Memory B cell (primary cell): ENCODE results near the gene NPAS2.

Experiments used
- ATAC-seq: fragments of 150-1000 bp; cut with Tn5 transposase; 2 replicates; pipeline ENCODE4 v1.10.0; 2021; ENCODE audit warnings: low read depth, mild to moderate bottlenecking, moderate library complexity
- DNase-seq, 2 donors: peaks; one replicate each; pipeline ENCODE4 v3.0.0; 2022; ENCODE audit warnings: low spot score in 2 of 2
- H3K27ac Mint-ChIP-seq: one replicate; pipeline ENCODE4 v1.8.0; 2022; ENCODE audit warnings: mild to moderate bottlenecking, moderate library complexity, mixed read lengths
- H3K27me3 Mint-ChIP-seq: one replicate; pipeline ENCODE4 v1.8.0; 2022; ENCODE audit warnings: mixed read lengths
- H3K36me3 Mint-ChIP-seq: one replicate; pipeline ENCODE4 v1.8.0; 2022; ENCODE audit warnings: mild to moderate bottlenecking, mixed read lengths
- H3K4me1 Mint-ChIP-seq: one replicate; pipeline ENCODE4 v1.8.0; 2022; ENCODE audit warnings: mixed read lengths
- H3K4me3 Mint-ChIP-seq: one replicate; pipeline ENCODE4 v1.8.0; 2022; ENCODE audit warnings: mild to moderate bottlenecking, moderate library complexity, mixed read lengths
- H3K9me3 Mint-ChIP-seq: one replicate; pipeline ENCODE4 v1.8.0; 2022; ENCODE audit warnings: mixed read lengths

Gene NPAS2

DNA sequence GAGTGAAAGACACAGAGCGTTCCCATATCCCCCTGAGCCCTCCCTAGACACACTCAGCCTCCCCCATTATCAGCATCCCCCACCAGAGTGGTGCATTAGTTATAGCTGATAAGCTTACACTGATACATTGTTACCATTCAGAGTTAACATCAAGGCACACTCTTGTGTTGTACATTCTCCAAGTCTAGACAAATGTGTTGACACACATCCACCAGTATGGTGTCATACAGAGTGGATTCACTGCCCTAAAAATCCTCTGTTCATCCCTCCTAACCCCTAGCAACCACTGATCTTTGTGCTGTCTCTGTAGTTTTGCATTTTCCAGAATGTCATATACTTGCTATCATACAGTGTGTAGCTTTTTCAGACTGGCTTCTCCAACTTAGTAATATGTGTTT lies 104.2 kb downstream of the NPAS2 start:
- H3K4me3 Mint-ChIP-seq = no peak overlapping the region
- ATAC-seq = no peak
- peaks cover 4% of the 10 kb centered on the region for H3K27me3 Mint-ChIP-seq
- H3K9me3 Mint-ChIP-seq = peaks cover 1% of the 10 kb centered on the region
- H3K36me3 Mint-ChIP-seq = no peaks in the 10 kb centered on the region
- peaks cover 4% of the 10 kb centered on the region for H3K4me1 Mint-ChIP-seq
- no peak for DNase-seq
- H3K27ac Mint-ChIP-seq = no peak overlapping the region

DNA sequence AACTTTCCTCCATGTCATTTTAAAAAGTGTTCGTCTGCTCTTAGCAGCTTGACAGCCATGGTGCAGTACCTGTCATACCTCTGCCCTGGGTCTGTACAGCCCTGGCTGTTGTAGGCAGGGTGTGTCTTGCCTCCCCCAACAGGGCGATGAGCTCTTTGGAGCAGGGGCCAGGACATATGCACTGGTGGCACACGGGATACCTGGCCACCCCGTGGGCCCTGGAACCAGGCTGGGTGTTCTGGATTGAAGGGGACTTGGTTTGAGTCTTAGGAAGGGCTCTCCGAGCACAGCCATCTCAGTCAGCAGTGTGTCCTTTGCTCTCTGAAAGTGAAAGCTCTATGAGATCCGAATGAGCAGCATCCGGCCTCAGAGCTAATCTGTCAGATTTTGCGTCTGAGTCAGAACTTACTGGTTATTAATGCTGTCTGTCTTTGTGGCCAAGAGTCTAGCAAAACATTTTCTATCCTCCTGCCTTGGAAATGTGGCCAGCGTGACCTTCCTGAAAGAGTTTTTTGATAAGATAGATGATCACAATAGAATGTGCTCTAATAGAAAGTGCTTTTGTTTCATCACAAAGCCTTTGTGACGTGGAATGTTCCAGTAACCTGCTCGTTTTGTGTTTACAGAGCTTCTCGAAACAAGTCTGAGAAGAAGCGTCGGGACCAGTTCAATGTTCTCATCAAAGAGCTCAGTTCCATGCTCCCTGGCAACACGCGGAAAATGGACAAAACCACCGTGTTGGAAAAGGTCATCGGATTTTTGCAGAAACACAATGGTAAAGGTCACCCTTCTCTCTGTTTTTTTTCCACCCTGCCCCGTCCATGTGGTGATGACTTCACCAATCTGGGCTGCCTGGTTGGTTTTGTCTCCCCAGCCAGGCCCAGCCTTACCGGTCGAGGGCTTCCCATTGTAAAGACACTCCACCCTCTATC lies 104.8 kb downstream of the NPAS2 start:
- DNase-seq = no peak
- H3K36me3 Mint-ChIP-seq = no peaks in the 10 kb centered on the region
- H3K4me3 Mint-ChIP-seq = peak overlapping the region; percentile 57
- peak; percentile 70 for ATAC-seq
- peaks cover 4% of the 10 kb centered on the region for H3K27me3 Mint-ChIP-seq
- peaks cover 4% of the 10 kb centered on the region for H3K4me1 Mint-ChIP-seq
- no peaks in the 10 kb centered on the region for H3K9me3 Mint-ChIP-seq
- peak overlapping the region; percentile 51 for H3K27ac Mint-ChIP-seq

DNA sequence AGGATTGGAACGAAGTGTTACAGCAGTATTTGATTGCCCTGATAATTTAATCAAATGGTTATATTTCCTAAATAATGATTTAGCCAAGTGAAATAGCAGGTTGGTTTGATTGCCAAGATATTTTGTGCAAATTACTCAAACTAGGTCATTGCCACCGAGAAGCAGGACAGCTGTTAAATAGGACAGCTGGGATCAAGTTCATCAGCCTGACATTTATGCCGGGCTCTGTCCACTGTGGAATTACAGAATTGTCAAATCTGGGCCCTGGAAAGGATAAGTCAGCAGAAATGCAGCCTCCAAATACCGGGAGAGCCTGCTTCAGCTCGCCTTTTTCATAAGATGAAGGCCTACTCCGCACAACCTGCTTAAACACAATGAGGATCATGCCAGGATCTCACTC lies 108.3 kb downstream of the NPAS2 start:
- ATAC-seq (no peak), DNase-seq (no peak)
- Mint-ChIP-seq H3K27ac (no peak overlapping the region), H3K27me3 (peaks cover 4% of the 10 kb centered on the region), H3K9me3 (no peaks in the 10 kb centered on the region), H3K4me1 (peaks cover 4% of the 10 kb centered on the region), H3K36me3 (no peaks in the 10 kb centered on the region), H3K4me3 (no peak overlapping the region)

DNA sequence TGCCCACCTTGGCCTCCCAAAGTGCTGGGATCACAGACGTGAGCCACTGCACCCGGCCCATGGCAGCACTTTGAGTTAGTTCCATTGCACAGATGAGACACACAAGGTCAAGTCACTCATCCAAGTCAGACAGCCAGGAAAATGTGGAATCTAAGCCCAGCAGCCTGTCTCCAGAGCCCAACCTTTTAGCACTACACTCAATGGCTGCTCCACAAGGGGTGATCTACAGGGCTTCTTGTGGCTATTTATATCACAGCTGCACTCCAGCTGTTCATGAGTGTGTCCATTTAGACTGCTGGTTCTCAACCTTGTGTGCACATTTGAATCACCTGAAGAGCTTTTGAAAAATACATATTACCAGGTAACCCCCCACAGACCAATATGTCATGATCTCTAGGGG lies 109.2 kb downstream of the NPAS2 start:
- Mint-ChIP-seq H3K36me3 (no peaks in the 10 kb centered on the region), H3K27me3 (peaks cover 4% of the 10 kb centered on the region), H3K27ac (no peak overlapping the region), H3K4me1 (peaks cover 3% of the 10 kb centered on the region), H3K4me3 (no peak overlapping the region), H3K9me3 (no peaks in the 10 kb centered on the region)
- no peak for DNase-seq
- no peak for ATAC-seq

DNA sequence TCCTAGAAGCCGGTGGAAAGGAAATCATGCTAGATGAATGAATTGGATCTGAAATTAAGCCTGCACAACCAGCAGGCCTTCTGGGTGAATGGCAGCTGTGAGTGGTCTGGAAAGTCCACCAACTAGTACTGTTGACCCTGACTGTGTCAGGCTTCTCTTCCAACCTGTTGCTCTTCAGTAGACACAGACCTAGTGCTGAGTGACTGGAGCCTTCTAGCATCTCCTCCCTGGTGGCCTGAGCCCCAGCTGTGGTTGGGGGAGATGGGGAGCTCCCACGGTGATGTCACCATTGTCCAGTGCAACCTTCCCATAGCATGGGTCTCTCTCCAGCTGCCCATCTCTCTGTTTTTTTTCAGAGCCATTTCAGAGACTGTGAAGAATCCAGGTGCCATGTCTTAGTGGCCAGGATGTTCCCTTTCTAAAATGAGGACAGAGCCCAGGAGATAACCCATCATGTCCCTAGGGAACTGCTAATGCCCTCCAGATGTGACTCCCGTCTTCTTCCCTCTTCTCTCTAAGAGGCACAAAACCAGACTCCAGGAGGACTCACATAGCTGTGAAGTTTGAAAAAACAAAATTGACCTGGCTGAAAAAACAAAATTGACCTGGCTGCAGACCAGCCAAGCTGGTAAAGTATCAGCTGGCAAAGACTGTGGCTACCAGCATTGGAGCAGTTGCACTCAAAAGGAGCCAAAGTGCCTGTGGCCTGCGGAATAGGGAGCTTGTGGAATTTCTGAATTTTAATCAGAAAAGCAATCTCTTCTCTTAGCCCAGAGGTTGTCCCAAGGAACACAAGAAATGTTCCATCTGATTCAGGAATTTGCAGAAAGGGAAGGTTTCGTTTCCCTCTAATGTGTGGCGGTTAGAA lies 114.8 kb downstream of the NPAS2 start:
- ATAC-seq = no peak
- H3K27me3 Mint-ChIP-seq = peaks cover 6% of the 10 kb centered on the region
- no peaks in the 10 kb centered on the region for H3K9me3 Mint-ChIP-seq
- H3K4me1 Mint-ChIP-seq = no peaks in the 10 kb centered on the region
- no peak overlapping the region for H3K27ac Mint-ChIP-seq
- no peak for DNase-seq
- H3K36me3 Mint-ChIP-seq = no peaks in the 10 kb centered on the region
- H3K4me3 Mint-ChIP-seq = no peak overlapping the region

DNA sequence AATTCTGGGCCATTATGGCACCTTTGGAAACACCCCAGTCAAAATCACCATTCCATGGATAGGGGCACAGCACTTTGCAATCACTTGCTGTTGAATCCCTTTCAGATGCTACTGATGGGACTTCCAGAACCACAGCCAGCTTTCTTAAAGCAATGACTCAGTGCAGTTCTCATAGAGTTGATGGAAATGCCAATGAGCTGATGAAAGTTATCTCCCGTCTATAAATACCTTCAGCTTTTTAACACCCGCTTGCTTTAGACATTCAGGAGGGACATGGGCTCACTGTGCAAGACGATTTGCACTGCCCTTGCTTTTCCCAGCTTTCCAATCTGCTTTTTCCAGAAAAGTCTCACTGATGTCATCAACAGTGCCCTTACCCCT lies 115.4 kb downstream of the NPAS2 start:
- Mint-ChIP-seq H3K9me3 (no peaks in the 10 kb centered on the region), H3K4me1 (no peaks in the 10 kb centered on the region), H3K27ac (no peak overlapping the region), H3K36me3 (no peaks in the 10 kb centered on the region), H3K4me3 (no peak overlapping the region), H3K27me3 (peaks cover 6% of the 10 kb centered on the region)
- ATAC-seq (no peak), DNase-seq (no peak)

DNA sequence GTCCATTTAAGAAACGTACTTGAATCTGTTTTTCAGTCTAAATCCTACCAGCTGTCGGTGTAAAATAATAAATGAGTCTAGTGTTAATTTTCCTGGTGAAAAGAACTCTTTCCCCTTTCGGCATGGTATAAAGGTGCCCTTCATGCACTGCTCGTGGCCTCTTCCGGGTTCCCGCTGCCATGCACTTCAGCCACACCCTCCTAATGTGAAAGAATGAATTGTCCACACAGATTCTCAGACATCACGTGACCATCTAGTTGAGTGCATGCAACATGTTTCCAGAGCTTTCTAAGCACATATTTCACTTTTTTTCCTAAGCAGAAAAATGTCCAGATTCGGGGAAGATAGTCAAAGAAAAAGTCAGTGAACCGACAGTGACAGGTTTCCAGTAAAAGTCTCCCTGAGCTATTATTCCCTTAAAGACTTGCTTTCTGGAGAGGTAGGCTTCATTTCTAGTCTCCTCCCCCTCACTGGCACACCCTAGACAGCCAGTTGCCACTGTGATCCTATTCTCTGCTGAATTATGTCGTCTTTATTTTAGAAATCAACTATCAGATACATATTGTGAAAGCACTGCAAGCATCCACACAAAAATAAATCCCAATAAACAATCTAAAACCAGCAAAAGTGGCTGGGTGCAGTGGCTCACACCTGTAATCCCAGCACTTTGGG lies 116.3 kb downstream of the NPAS2 start:
- Mint-ChIP-seq H3K9me3 (no peaks in the 10 kb centered on the region), H3K36me3 (no peaks in the 10 kb centered on the region), H3K4me3 (no peak overlapping the region), H3K27me3 (peaks cover 6% of the 10 kb centered on the region), H3K4me1 (no peaks in the 10 kb centered on the region), H3K27ac (no peak overlapping the region)
- DNase-seq (no peak), ATAC-seq (no peak)

DNA sequence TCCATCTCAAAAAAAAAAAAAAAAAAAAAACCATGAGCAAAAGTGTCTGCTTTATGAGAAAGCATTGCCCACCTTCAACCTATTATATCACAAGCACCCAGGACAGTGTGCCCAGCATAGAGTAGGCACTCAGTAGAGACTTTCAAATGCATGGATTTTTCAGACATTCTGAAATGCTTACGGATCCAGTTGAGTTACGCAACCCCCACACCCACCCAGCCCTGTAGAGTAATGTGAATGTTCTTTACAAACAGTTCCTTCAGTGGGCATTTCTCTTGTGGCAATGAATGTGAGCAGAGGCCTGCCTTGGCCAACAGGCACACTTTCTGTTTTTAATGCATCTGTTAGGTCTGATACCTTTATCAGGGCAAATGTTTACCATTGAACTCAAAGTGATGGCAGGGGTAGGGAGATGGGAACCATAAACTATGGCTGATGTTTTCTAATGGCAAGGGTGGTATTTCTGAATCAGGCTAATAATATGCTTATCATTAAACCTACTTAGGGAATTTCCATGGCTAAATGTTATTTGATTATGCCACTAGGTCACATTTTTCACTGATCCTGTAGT lies 117.1 kb downstream of the NPAS2 start:
- Mint-ChIP-seq H3K27ac (no peak overlapping the region), H3K4me3 (no peak overlapping the region), H3K36me3 (no peaks in the 10 kb centered on the region), H3K9me3 (no peaks in the 10 kb centered on the region), H3K4me1 (peaks cover 2% of the 10 kb centered on the region), H3K27me3 (peaks cover 6% of the 10 kb centered on the region)
- DNase-seq = no peak
- no peak for ATAC-seq

DNA sequence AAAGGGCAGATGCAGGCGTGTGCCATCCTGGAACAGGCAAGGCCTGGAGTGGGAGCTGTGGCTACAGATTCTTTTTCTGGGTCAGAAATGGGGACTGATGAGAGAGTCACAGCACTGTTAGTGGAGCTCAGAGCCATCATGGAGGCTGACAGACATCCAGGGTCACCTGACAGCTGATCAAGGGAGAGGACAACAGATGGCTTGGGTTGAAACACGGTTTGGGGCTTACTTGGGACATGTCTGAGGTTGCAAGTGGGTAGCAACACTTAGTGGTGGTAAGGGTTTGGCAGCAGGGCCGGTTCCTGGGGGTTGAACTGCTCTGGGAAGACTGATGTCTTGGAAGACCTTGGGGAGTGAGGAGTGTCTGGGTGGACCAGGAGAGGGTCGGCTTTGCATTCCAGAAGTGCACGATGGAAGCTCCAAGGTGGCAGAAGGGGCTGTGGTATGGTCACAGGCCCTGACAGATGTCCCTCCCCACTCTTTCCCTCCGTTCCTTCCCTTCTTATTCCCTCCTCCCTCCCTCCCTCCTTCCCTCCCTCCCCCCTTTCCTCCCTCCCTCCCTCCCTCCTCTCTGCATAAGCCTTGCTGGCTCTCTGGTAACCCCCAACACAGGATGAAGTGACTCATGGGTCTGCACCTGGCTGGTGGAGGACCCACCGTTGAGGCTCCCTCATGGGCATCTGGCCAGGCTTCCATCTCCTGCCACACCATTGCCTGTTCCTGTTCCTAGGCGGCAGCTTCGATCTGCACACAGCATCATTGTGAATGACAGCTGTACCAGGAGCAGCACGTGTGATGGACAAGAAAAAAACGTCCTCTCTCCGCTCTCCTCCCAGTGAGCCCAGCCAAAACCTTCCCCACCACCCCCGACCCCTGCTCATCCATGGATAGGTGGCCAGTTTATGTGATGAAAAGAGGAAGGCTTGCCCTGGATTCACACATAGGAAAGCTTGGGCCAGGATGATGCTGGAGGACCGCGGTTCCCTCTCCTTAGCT lies 118.4 kb downstream of the NPAS2 start:
- DNase-seq = no peak
- no peak overlapping the region for H3K27ac Mint-ChIP-seq
- peaks cover 2% of the 10 kb centered on the region for H3K4me1 Mint-ChIP-seq
- H3K27me3 Mint-ChIP-seq = peaks cover 6% of the 10 kb centered on the region
- no peaks in the 10 kb centered on the region for H3K36me3 Mint-ChIP-seq
- ATAC-seq = no peak
- no peak overlapping the region for H3K4me3 Mint-ChIP-seq
- H3K9me3 Mint-ChIP-seq = no peaks in the 10 kb centered on the region

DNA sequence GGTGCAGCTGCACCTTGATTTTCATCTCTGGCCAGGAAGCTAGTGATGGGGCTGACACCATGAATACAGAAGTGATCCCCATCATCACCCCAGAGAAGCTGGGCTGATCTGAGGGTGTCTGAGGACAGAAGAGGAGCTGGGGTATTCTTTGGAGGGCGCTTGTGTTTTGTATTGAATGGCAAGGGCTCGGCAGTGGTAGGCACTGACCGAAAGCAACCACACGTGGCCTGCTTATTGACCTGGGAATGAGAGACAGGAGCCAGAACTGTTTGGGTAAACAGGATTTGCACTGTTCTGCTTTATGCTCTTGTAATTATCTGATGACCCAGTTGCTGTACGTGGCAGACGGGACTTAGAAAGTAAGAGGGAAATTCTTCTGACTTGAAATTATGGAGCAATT lies 119.5 kb downstream of the NPAS2 start:
- no peak for ATAC-seq
- H3K9me3 Mint-ChIP-seq = no peaks in the 10 kb centered on the region
- H3K4me1 Mint-ChIP-seq = peaks cover 2% of the 10 kb centered on the region
- no peak overlapping the region for H3K4me3 Mint-ChIP-seq
- no peak for DNase-seq
- no peak overlapping the region for H3K27ac Mint-ChIP-seq
- H3K36me3 Mint-ChIP-seq = no peaks in the 10 kb centered on the region
- peaks cover 6% of the 10 kb centered on the region for H3K27me3 Mint-ChIP-seq

DNA sequence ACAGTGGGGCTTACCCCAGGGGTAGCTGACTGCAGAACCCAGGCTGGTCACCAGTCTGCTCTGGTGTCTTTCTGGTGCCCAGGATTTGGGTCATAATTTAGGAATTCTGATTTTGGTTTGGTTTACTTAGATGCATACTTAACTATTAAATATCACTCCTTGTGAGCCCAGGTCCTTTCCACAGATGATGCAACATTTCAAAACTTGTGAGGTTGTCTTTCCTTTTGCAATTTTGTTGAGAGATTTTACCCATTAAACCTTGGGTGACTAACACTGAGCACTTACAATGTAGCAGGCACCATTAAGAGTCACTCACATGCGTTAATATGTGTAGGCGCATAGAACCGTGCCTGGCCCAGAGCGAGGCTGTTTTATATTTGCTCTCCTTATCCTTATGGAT lies 120.3 kb downstream of the NPAS2 start:
- Mint-ChIP-seq H3K27ac (no peak overlapping the region), H3K9me3 (no peaks in the 10 kb centered on the region), H3K4me1 (peaks cover 2% of the 10 kb centered on the region), H3K27me3 (peaks cover 6% of the 10 kb centered on the region), H3K36me3 (no peaks in the 10 kb centered on the region), H3K4me3 (no peak overlapping the region)
- DNase-seq = no peak
- ATAC-seq = no peak

DNA sequence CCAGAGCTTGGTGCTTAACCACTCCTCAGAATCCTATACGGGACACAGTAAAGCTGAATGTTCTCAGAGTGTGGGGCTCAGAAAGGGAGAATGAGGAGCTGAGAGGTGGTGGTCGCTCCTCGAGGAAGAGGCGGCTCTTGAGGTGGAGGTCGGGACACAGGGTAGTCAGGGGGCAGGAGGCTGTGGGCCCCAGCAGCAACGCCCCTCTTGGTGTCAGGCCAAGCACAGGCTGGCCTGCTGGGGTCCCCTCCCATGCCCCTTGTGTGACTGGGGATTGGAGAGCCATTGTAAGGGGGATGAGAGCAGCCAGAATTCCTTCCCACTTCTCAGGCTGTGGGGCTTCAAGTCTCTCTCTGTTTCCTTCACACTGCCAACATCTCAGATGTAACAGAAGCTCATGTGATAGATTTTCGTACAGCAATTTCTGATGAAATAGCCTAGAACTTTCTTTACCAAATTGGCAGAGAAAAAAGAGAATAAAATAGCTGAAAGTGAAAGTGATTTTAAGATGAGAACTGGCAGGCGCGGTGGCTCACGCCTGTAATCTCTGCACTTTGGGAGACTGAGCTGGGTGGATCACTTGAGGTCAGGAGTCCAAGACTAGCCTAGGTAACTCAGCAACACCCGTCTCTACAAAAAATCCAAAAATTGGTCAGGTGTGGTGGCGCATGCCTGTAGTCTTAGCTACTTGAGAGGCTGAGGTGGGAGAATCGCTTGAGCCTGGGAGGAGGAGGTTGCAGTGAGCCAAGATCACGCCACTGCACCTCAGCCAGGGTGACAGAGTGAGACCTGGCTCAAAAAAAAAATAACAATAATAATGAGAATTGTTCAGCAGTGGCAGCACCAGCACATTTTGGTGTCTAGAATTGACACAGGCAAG lies 121.1 kb downstream of the NPAS2 start:
- Mint-ChIP-seq H3K27ac (no peak overlapping the region), H3K36me3 (no peaks in the 10 kb centered on the region), H3K4me1 (peaks cover 2% of the 10 kb centered on the region), H3K27me3 (peaks cover 9% of the 10 kb centered on the region), H3K9me3 (no peaks in the 10 kb centered on the region), H3K4me3 (no peak overlapping the region)
- DNase-seq = no peak
- ATAC-seq = no peak
